Upper lobe of right lung (tissue), 1 donor: ENCODE data around the gene CHRNA1. TPM values are rescaled to one million over a fixed set of nuclear protein-coding genes. Genes with fewer than 3 reads are reported as not detected.
A peak's percentile ranks its signal among the peaks of the same experiment; 100 is the strongest.

Source experiments
- ATAC-seq: fragments of 200-7000 bp; cut with Tn5 transposase; one replicate; pipeline ENCODE4 v1.9.1; 2020; ENCODE audit warnings: mild to moderate bottlenecking, moderate library complexity
- DNase-seq: peaks from one replicate; pipeline ENCODE4 v3.0.0-alpha.2; 2020
- H3K27ac ChIP-seq: fragments of 200-600 bp; one replicate; pipeline ENCODE4 v1.8.0; 2022
- H3K27me3 ChIP-seq: fragments of 200-600 bp; one replicate; pipeline ENCODE4 v1.8.0; 2022; ENCODE audit warnings: mild to moderate bottlenecking
- H3K36me3 ChIP-seq: fragments of 200-600 bp; one replicate; pipeline ENCODE4 v1.8.0; 2022
- H3K4me1 ChIP-seq: fragments of 200-600 bp; one replicate; pipeline ENCODE4 v1.8.0; 2022
- H3K4me3 ChIP-seq: fragments of 200-600 bp; one replicate; pipeline ENCODE4 v1.8.0; 2022; ENCODE audit warnings: mild to moderate bottlenecking
- H3K9me3 ChIP-seq: fragments of 200-600 bp; one replicate; pipeline ENCODE4 v1.8.0; 2022
- intact Hi-C: fragments of 100-400 bp; cut with DNase I; formaldehyde crosslinking; loops from one replicate; pipeline ENCODE4 v1.11.0; 2022
- total RNA-seq: library from RNA; stranded (reverse); fragmentation: NEBNext Ultra II Directional; extraction: Animal tissue kit (Norgen Biotek cat#: 25700); gene quantifications from one replicate; pipeline ENCODE4 v1.2.1, GENCODE V29; 2021
- TF ChIP-seq, protein P1 (sequence below): fragments of 200-600 bp; IDR thresholded peaks from one replicate; pipeline ENCODE4 v1.8.0; 2022; ENCODE audit warnings: antibody characterized with exemption
- donor health status: DM: no; HTN: yes; CAD: no; lungs with severe emphysema.

CHRNA1 gene
- total RNA-seq, 1 donor from 2014 or later, result 0.52 TPM

- H3K36me3 ChIP-seq, result no peaks in the 10 kb centered on the region
- no peaks in the 10 kb centered on the region for H3K27me3 ChIP-seq
- H3K27ac ChIP-seq, result no peak overlapping the region
- no peak overlapping the region for H3K4me3 ChIP-seq
- DNase-seq, result no peak
- no peaks in the 10 kb centered on the region for H3K9me3 ChIP-seq
- no peak for ATAC-seq
- intact Hi-C loops, result no loop called here
- peaks cover 5% of the 10 kb centered on the region for H3K4me1 ChIP-seq
- TF ChIP-seq, protein P1, sequence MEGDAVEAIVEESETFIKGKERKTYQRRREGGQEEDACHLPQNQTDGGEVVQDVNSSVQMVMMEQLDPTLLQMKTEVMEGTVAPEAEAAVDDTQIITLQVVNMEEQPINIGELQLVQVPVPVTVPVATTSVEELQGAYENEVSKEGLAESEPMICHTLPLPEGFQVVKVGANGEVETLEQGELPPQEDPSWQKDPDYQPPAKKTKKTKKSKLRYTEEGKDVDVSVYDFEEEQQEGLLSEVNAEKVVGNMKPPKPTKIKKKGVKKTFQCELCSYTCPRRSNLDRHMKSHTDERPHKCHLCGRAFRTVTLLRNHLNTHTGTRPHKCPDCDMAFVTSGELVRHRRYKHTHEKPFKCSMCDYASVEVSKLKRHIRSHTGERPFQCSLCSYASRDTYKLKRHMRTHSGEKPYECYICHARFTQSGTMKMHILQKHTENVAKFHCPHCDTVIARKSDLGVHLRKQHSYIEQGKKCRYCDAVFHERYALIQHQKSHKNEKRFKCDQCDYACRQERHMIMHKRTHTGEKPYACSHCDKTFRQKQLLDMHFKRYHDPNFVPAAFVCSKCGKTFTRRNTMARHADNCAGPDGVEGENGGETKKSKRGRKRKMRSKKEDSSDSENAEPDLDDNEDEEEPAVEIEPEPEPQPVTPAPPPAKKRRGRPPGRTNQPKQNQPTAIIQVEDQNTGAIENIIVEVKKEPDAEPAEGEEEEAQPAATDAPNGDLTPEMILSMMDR, result no peak
Measured at GRCh38 chr2:174781996-174782395, 17.7 kb upstream of the CHRNA1 start.

DNA sequence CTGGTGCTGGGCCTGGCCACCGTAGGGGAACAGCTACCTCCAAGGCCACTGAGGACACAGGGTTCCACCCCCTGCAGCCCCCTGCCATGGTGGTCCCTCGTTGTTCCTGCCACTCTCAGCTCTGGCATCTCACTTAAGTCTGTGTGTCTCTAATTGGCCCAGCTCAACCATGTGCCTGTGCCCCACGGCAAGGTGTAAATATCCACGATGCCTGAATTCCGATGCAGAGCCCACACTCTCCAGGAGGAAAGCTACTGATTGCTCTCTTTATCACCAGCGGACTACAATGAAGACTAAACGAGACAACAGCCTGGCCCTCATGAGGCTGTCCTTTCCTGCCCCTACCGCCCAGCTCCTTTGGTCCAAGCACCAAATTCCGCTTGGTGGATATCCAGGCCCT, 17.0 kb upstream of the CHRNA1 start:
- no peak for DNase-seq
- Histone ChIP-seq H3K4me1 (peaks cover 5% of the 10 kb centered on the region), H3K36me3 (no peaks in the 10 kb centered on the region), H3K4me3 (no peak overlapping the region), H3K27ac (no peak overlapping the region), H3K9me3 (no peaks in the 10 kb centered on the region), H3K27me3 (no peaks in the 10 kb centered on the region)
- TF ChIP-seq, protein P1, result no peak
- no peak for ATAC-seq
- intact Hi-C loops, result no loop called here

- intact Hi-C loops, result no loop called here
- no peak overlapping the region for H3K4me3 ChIP-seq
- TF ChIP-seq, protein P1, result no peak
- no peaks in the 10 kb centered on the region for H3K36me3 ChIP-seq
- ATAC-seq (no peak), DNase-seq (no peak)
- no peak overlapping the region for H3K27ac ChIP-seq
- H3K27me3 ChIP-seq, result no peaks in the 10 kb centered on the region
- H3K9me3 ChIP-seq, result no peaks in the 10 kb centered on the region
- H3K4me1 ChIP-seq, result peaks cover 5% of the 10 kb centered on the region
Measured at GRCh38 chr2:174780856-174781255, 16.6 kb upstream of the CHRNA1 start.

GRCh38 chr2:174780191-174780840, 16.0 kb upstream of the CHRNA1 start:
- Histone ChIP-seq H3K4me3 (no peak overlapping the region), H3K27ac (no peak overlapping the region), H3K27me3 (no peaks in the 10 kb centered on the region), H3K9me3 (no peaks in the 10 kb centered on the region), H3K36me3 (no peaks in the 10 kb centered on the region), H3K4me1 (peaks cover 5% of the 10 kb centered on the region)
- TF ChIP-seq, protein P1, result no peak
- intact Hi-C loops, result no loop called here
- no peak for ATAC-seq
- DNase-seq, result no peak

- Histone ChIP-seq H3K36me3 (no peaks in the 10 kb centered on the region), H3K4me3 (no peak overlapping the region), H3K4me1 (peaks cover 5% of the 10 kb centered on the region), H3K27me3 (no peaks in the 10 kb centered on the region), H3K27ac (peak overlapping the region; percentile 63), H3K9me3 (no peaks in the 10 kb centered on the region)
- intact Hi-C loops, result loop anchor here (10.0 kb wide), 1 partner anchor 205 kb away; no protein-coding TSS in a partner anchor
- TF ChIP-seq, protein P1, result no peak
- ATAC-seq, result no peak
- no peak for DNase-seq
Measured at GRCh38 chr2:174779361-174779928, 15.2 kb upstream of the CHRNA1 start.
